ENCODE measurements around the gene KRTAP9-8.
"Not testable (repeated sequence)": the region's sequence is repeated elsewhere in the genome, so short reads cannot be mapped to it uniquely, and the experiment has no call there.

GRCh38 chr17:41189837-41190318 is 47.9 kb upstream of the KRTAP9-8 start, which contains the start of gene KRTAP9-1:
- TF ChIP-seq, protein P1, sequence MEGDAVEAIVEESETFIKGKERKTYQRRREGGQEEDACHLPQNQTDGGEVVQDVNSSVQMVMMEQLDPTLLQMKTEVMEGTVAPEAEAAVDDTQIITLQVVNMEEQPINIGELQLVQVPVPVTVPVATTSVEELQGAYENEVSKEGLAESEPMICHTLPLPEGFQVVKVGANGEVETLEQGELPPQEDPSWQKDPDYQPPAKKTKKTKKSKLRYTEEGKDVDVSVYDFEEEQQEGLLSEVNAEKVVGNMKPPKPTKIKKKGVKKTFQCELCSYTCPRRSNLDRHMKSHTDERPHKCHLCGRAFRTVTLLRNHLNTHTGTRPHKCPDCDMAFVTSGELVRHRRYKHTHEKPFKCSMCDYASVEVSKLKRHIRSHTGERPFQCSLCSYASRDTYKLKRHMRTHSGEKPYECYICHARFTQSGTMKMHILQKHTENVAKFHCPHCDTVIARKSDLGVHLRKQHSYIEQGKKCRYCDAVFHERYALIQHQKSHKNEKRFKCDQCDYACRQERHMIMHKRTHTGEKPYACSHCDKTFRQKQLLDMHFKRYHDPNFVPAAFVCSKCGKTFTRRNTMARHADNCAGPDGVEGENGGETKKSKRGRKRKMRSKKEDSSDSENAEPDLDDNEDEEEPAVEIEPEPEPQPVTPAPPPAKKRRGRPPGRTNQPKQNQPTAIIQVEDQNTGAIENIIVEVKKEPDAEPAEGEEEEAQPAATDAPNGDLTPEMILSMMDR (optimal IDR thresholded peaks at IDR 0.05 in 1 of 3, IDR thresholded peaks at IDR 0.05 in 1 of 3, conservative IDR thresholded peaks at IDR 0.05 in 1 of 3; ENCODE audit: extremely low read depth in 1 of 3, insufficient read depth in 2 of 3, low read length in 3 of 3): not testable (repeated sequence)
- TF ChIP-seq EZH2 (IDR thresholded peaks at IDR 0.05; ENCODE audit: low read length): not testable (repeated sequence)
